Measurements from ENCODE around the gene MMP23B.

DNA sequence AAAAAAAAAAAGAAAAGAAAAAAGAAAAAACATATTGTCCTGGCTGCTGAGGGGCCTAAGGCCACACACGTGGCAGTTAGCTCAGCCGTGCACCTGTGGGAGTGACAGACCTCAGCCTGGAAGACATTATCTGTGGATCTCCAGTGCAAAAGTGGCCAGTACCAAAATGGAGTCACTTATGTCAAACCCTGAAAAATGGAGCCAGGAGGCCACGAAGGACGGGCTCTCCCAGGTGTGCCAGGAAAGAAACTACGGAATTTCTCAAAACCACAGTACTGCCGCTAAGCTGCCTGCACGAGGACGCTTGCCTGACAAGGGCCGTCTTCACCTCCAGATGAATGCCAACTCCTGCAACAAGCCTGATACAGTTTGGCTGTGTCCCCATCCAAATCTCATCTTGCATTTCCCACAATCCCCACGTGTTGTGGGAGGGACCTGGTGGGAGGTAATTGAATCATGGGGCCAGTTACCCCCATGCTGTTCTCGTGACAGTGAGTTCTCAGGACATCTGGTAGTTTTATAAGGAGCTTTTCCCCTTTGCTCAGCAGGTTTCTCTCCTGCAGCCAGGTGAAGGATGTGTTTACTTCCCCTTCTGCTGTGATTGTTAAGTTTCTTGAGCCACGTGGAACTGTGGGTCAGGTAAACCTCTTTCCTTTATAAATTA, 22.0 kb upstream of the MMP23B start:
- TF ChIP-seq, protein P1, sequence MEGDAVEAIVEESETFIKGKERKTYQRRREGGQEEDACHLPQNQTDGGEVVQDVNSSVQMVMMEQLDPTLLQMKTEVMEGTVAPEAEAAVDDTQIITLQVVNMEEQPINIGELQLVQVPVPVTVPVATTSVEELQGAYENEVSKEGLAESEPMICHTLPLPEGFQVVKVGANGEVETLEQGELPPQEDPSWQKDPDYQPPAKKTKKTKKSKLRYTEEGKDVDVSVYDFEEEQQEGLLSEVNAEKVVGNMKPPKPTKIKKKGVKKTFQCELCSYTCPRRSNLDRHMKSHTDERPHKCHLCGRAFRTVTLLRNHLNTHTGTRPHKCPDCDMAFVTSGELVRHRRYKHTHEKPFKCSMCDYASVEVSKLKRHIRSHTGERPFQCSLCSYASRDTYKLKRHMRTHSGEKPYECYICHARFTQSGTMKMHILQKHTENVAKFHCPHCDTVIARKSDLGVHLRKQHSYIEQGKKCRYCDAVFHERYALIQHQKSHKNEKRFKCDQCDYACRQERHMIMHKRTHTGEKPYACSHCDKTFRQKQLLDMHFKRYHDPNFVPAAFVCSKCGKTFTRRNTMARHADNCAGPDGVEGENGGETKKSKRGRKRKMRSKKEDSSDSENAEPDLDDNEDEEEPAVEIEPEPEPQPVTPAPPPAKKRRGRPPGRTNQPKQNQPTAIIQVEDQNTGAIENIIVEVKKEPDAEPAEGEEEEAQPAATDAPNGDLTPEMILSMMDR (conservative IDR thresholded peaks at IDR 0.05; ENCODE audit: low read depth in 2 of 2), result no peak
- no peak for TF ChIP-seq EZH2phosphoT487 (IDR thresholded peaks at IDR 0.05; ENCODE audit: unreplicated experiment)
- TF ChIP-seq EZH2 (IDR thresholded peaks at IDR 0.05; ENCODE audit: low read depth, unreplicated experiment), result no peak
- TF ChIP-seq CREB1 (CRISPR knock-in tag; IDR thresholded peaks at IDR 0.05; ENCODE audit: low read depth), result no peak
- no peak for TF ChIP-seq POLR2AphosphoS5 (IDR thresholded peaks at IDR 0.05; ENCODE audit: low read depth)
- TF ChIP-seq STAT1 (IDR thresholded peaks at IDR 0.05; ENCODE audit: unreplicated experiment), result no peak
- no peak for TF ChIP-seq JUNB (IDR thresholded peaks at IDR 0.05; ENCODE audit: unreplicated experiment)
- TF ChIP-seq, protein P2, sequence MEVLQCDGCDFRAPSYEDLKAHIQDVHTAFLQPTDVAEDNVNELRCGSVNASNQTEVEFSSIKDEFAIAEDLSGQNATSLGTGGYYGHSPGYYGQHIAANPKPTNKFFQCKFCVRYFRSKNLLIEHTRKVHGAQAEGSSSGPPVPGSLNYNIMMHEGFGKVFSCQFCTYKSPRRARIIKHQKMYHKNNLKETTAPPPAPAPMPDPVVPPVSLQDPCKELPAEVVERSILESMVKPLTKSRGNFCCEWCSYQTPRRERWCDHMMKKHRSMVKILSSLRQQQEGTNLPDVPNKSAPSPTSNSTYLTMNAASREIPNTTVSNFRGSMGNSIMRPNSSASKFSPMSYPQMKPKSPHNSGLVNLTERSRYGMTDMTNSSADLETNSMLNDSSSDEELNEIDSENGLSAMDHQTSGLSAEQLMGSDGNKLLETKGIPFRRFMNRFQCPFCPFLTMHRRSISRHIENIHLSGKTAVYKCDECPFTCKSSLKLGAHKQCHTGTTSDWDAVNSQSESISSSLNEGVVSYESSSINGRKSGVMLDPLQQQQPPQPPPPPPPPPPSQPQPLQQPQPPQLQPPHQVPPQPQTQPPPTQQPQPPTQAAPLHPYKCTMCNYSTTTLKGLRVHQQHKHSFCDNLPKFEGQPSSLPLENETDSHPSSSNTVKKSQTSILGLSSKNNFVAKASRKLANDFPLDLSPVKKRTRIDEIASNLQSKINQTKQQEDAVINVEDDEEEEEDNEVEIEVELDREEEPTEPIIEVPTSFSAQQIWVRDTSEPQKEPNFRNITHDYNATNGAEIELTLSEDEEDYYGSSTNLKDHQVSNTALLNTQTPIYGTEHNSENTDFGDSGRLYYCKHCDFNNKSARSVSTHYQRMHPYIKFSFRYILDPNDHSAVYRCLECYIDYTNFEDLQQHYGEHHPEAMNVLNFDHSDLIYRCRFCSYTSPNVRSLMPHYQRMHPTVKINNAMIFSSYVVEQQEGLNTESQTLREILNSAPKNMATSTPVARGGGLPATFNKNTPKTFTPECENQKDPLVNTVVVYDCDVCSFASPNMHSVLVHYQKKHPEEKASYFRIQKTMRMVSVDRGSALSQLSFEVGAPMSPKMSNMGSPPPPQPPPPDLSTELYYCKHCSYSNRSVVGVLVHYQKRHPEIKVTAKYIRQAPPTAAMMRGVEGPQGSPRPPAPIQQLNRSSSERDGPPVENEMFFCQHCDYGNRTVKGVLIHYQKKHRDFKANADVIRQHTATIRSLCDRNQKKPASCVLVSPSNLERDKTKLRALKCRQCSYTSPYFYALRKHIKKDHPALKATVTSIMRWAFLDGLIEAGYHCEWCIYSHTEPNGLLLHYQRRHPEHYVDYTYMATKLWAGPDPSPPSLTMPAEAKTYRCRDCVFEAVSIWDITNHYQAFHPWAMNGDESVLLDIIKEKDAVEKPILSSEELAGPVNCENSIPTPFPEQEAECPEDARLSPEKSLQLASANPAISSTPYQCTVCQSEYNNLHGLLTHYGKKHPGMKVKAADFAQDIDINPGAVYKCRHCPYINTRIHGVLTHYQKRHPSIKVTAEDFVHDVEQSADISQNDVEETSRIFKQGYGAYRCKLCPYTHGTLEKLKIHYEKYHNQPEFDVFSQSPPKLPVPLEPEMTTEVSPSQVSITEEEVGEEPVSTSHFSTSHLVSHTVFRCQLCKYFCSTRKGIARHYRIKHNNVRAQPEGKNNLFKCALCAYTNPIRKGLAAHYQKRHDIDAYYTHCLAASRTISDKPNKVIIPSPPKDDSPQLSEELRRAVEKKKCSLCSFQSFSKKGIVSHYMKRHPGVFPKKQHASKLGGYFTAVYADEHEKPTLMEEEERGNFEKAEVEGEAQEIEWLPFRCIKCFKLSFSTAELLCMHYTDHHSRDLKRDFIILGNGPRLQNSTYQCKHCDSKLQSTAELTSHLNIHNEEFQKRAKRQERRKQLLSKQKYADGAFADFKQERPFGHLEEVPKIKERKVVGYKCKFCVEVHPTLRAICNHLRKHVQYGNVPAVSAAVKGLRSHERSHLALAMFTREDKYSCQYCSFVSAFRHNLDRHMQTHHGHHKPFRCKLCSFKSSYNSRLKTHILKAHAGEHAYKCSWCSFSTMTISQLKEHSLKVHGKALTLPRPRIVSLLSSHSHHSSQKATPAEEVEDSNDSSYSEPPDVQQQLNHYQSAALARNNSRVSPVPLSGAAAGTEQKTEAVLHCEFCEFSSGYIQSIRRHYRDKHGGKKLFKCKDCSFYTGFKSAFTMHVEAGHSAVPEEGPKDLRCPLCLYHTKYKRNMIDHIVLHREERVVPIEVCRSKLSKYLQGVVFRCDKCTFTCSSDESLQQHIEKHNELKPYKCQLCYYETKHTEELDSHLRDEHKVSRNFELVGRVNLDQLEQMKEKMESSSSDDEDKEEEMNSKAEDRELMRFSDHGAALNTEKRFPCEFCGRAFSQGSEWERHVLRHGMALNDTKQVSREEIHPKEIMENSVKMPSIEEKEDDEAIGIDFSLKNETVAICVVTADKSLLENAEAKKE (CRISPR knock-in tag; IDR thresholded peaks at IDR 0.05), result no peak
- TF ChIP-seq, protein P3, sequence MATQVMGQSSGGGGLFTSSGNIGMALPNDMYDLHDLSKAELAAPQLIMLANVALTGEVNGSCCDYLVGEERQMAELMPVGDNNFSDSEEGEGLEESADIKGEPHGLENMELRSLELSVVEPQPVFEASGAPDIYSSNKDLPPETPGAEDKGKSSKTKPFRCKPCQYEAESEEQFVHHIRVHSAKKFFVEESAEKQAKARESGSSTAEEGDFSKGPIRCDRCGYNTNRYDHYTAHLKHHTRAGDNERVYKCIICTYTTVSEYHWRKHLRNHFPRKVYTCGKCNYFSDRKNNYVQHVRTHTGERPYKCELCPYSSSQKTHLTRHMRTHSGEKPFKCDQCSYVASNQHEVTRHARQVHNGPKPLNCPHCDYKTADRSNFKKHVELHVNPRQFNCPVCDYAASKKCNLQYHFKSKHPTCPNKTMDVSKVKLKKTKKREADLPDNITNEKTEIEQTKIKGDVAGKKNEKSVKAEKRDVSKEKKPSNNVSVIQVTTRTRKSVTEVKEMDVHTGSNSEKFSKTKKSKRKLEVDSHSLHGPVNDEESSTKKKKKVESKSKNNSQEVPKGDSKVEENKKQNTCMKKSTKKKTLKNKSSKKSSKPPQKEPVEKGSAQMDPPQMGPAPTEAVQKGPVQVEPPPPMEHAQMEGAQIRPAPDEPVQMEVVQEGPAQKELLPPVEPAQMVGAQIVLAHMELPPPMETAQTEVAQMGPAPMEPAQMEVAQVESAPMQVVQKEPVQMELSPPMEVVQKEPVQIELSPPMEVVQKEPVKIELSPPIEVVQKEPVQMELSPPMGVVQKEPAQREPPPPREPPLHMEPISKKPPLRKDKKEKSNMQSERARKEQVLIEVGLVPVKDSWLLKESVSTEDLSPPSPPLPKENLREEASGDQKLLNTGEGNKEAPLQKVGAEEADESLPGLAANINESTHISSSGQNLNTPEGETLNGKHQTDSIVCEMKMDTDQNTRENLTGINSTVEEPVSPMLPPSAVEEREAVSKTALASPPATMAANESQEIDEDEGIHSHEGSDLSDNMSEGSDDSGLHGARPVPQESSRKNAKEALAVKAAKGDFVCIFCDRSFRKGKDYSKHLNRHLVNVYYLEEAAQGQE (IDR thresholded peaks at IDR 0.05; ENCODE audit: unreplicated experiment), result no peak
- TF ChIP-seq, protein P4, sequence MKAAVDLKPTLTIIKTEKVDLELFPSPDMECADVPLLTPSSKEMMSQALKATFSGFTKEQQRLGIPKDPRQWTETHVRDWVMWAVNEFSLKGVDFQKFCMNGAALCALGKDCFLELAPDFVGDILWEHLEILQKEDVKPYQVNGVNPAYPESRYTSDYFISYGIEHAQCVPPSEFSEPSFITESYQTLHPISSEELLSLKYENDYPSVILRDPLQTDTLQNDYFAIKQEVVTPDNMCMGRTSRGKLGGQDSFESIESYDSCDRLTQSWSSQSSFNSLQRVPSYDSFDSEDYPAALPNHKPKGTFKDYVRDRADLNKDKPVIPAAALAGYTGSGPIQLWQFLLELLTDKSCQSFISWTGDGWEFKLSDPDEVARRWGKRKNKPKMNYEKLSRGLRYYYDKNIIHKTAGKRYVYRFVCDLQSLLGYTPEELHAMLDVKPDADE (IDR thresholded peaks at IDR 0.05), result no peak
- no peak for TF ChIP-seq ZNF331 (CRISPR knock-in tag; IDR thresholded peaks at IDR 0.05; ENCODE audit: low read depth)
- TF ChIP-seq NANOG (IDR thresholded peaks at IDR 0.05; ENCODE audit: borderline replicate concordance), result no peak

Data from GM23338 (cell line).